ENCODE results near the gene FNDC11.
"Not testable (repeated sequence)": the region's sequence is repeated elsewhere in the genome, so short reads cannot be mapped to it uniquely, and the experiment has no call there.

Gene FNDC11

DNA sequence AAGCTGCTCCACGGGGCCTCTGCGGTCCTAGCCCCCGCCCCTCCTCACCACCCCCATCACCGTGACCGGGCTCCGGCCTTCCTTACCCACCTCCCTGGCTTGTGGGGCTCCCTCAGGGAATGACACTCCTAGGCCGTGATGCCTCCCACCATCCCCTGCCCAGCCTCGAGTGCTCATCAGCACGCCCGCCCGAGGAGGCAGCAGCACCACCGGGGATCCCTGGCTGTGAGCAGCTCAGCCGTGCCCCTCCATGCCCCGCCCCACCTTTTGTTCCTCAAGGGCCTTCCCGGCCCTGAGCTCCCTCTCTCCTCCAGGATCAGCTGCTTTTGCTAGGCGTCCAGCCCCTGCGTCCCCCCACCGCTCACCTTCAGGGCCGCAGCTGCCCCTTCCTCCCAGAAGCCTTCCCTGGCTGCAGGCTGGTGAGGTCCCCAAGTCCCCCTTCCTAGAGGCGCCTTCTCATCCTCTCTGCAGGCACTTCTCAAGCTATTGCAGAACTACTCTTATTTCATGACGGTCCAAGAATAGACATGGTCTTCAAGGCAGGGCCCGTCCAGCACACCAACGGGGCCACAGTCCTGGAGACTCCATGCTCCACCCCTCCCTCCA, 3.0 kb downstream of the FNDC11 start:
- no peak for TF ChIP-seq JUND (IDR thresholded peaks at IDR 0.05; ENCODE audit: low read depth)
- in situ Hi-C loops (cut with HindIII; ENCODE audit: low pct_unique_long_range_greater_than_20kb, low sequenced_read_pairs): no loop called here
- no peak for DNase-seq (ENCODE audit: low read depth in 1 of 2, low spot score in 1 of 2)

DNA sequence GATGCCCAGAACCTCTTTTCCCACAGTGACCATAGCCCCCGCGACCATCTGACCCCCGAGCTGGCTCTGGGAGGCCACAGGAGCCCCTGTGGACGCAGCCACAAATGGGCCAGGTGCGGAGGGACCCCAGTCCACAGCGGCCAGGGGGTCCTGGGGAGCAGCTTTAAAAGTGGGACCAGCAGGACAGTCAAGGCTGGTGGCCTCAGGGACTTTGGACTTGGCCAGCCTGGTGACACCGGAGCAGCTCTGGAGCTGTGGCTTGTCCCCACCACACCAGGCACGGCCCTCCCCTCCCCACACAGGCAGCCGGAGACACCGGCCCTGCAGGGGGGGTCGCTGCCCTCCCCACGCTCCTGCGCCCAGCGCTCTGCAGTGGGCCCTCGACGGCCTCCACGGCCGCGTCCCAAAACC, 3.5 kb downstream of the FNDC11 start:
- in situ Hi-C loops (cut with HindIII; ENCODE audit: low pct_unique_long_range_greater_than_20kb, low sequenced_read_pairs): no loop called here
- no peak for TF ChIP-seq JUND (IDR thresholded peaks at IDR 0.05; ENCODE audit: low read depth)
- DNase-seq (ENCODE audit: low read depth in 1 of 2, low spot score in 1 of 2): no peak

DNA sequence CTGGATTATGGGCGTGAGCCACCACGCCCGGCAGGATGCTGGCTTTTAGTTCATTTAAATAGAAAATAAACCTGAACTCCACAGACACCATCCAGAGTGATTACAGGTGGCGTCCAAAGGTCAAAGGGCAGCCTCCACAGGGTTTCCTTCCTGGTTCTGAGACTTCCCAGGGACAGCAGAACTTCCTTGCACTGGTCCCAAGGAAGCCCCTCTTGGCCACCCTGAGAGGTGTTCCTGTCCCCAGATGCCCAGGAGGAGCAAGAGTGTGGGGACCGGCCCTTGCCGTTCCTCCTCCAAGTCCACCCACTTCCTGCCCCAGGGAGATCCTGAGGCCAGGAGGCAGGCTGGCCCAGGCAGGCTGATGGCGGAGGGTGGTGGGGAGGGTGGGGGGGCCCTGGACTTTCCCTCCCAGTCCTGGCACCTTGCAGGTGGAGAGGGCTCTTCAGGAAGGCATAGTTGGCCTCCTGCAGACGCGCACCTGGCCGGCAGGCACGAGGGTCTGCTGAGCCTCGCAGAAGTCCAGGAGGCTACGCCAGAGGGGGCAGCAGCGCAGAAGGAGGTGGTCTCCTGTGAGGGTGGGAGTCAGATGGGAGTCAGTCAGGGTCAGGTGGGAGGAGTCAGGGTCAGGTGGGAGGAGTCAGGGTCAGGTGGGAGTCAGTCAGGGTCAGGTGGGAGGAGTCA, 5.0 kb downstream of the FNDC11 start:
- TF ChIP-seq JUND (IDR thresholded peaks at IDR 0.05; ENCODE audit: low read depth): no peak
- in situ Hi-C loops (cut with HindIII; ENCODE audit: low pct_unique_long_range_greater_than_20kb, low sequenced_read_pairs): no loop called here
- no peak for DNase-seq (ENCODE audit: low read depth in 1 of 2, low spot score in 1 of 2)

DNA sequence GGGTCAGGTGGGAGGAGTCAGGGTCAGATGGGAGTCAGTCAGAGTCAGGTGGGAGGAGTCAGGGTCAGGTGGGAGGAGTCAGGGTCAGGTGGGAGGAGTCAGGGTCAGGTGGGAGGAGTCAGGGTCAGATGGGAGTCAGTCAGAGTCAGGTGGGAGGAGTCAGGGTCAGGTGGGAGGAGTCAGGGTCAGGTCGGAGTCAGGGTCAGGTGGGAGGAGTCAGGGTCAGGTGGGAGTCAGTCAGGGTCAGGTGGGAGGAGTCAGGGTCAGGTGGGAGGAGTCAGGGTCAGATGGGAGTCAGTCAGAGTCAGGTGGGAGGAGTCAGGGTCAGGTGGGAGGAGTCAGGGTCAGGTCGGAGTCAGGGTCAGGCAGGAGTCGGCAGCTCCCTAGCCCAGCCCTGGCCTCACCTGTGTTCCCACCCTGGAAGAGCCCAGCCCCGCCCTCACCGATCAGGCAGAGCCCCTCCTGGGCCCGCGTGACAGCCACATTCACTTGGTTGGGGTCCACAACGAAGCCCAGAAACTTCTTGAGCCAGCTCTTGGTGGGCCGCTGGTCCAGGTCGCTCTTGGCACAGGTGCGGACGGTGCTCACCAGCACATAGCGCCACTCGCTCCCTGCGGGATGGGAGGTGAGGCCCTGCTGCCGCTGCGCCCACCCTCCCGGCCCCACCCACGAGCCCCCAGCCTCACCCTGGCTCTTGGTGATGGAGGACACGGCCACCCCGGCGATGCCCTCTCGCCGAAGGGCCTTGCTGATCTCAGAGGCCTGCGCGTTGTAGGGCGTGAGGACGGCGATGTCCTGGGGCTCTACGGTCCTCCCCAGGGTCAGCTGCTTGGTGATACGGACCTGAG, 5.8 kb downstream of the FNDC11 start:
- in situ Hi-C loops (cut with HindIII; ENCODE audit: low pct_unique_long_range_greater_than_20kb, low sequenced_read_pairs); DNase-seq (ENCODE audit: low read depth in 1 of 2, low spot score in 1 of 2): not testable (repeated sequence)

DNA sequence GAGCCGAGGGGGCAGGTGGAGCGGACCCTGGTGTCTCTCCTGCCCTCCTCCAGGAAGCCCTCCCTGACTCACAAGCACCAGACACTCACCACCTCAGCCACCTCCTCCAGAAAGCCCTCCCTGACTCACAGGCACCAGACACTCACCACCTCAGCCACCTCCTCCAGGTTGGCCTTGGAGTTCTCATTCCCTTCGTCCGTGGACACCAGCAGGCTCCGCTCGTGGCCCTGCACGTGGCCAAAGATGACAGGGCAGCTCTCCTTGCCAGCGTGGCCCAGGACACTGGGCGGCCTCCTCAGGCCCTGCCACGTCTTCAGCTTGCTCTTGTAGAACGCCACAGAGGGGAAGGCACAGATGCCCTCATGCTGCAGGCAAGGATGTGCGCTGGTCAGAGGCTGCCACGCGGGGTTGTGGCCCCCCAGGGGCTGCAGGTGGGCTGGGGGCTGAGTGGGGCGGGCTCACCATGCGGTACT, 6.4 kb downstream of the FNDC11 start:
- in situ Hi-C loops (cut with HindIII; ENCODE audit: low pct_unique_long_range_greater_than_20kb, low sequenced_read_pairs): no loop called here
- no peak for TF ChIP-seq JUND (IDR thresholded peaks at IDR 0.05; ENCODE audit: low read depth)
- DNase-seq (ENCODE audit: low read depth in 1 of 2, low spot score in 1 of 2): no peak

DNA sequence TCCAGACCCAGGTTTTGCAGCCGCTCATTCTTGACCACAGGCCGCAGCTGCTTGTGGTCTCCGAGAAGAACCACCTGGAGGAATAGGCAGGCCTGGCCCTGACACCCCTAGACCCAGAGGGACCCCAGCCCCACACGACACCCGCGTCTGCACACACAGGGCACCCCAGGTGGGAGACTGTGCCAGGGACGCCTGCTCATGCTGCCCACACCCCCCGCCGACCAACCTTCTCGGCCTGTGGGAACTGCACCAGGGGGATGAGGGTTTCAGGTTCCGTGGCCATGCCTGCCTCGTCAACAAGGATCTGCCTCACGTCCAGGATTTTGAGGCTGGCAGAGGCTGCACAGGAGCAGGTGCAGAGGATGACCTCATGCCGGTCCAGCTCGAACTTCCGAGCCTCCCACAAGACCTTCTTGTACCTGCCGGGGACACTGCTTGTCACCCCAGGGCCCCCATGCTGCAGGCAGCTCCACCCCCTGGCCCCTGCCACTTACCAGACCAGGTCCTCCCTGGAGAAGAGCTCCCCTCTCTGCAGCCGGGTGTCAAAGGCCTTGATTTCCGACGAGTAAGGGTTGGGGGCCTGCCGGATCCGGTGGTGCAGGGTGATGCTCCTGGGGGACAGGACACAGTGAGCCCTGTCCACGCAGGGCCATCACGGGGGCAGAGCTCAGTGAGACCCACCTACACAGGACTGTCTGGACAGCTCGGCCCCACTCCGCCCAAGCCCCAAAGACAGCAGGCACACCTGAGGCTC, 7.1 kb downstream of the FNDC11 start:
- in situ Hi-C loops (cut with HindIII; ENCODE audit: low pct_unique_long_range_greater_than_20kb, low sequenced_read_pairs): no loop called here
- TF ChIP-seq JUND (IDR thresholded peaks at IDR 0.05; ENCODE audit: low read depth): no peak
- DNase-seq (ENCODE audit: low read depth in 1 of 2, low spot score in 1 of 2): no peak

DNA sequence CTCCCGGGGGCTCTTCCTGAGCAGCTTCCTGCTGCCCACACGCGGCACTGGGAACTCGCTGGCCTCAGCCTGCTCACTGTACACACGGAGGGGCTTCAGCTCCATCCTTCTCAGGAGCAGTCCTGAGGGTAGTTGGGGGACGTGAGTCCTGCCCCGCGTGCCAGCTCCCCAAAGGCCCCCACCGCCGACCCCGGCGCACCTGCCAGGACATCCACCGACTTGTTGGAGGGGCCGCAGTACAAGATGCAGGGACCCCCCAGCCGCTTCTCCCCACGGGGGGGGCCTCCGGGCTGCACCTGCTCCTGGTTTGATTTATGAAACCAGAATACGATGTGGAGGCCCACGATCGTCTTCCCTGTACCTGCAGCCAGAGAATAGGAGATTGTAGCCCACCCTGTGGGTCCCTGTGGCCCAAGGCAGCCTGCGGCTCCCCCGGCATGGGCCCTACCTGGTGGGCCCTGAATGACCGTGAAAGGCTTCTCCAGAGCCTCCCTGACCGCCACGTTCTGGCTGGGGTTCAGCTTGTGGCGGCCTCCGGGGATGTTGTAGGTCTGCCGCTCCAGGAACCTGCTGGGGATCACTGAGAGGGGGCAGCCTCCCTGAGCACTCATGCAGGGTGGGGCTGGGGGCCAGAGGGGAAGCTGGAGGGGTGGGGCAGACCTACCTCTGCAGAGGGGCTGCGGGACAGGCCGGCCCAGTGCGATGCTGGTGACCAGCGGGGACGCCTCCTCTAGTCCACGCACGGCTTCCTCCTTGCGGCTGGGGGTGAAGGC, 7.9 kb downstream of the FNDC11 start:
- DNase-seq (ENCODE audit: low read depth in 1 of 2, low spot score in 1 of 2): no peak
- in situ Hi-C loops (cut with HindIII; ENCODE audit: low pct_unique_long_range_greater_than_20kb, low sequenced_read_pairs): no loop called here
- TF ChIP-seq JUND (IDR thresholded peaks at IDR 0.05; ENCODE audit: low read depth): no peak

DNA sequence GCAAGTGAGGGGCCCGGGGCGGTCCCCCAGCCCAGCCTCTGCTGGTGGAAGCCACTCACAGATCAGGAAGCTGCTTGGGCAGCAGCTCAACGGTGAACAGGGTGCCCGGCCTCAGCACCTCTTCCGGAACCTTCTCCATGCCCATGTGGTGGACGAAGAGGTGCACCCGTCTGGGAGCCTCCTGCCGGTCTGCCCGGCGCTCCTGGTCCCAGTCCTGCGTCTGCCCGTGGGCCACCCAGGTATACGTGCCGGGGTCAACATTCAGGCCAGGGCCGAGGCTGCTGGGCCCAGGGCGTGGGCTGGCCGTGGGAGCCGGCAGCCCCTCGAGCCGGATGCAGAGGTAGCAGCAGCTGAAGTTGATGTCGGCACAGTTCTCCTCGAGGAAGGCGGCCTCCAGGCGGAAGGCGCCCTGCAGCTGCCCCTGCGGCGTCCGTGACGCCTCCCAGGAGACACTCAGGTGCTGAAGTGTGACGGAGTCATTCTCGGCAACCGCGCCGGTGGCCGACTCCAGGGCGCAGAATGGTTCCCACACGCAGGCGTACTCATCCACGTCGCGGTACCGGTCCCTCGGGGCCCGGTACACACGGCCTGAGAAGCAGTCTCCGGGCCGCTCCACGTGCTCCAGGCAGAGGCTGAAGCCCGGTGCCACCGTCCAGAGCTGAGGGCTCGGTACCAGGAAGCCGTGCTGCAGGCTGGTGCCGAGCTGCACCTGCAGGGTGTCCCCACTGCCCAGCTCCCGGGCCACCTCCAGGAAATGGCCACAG, 8.7 kb downstream of the FNDC11 start:
- in situ Hi-C loops (cut with HindIII; ENCODE audit: low pct_unique_long_range_greater_than_20kb, low sequenced_read_pairs): no loop called here
- DNase-seq (ENCODE audit: low read depth in 1 of 2, low spot score in 1 of 2): no peak
- no peak for TF ChIP-seq JUND (IDR thresholded peaks at IDR 0.05; ENCODE audit: low read depth)

DNA sequence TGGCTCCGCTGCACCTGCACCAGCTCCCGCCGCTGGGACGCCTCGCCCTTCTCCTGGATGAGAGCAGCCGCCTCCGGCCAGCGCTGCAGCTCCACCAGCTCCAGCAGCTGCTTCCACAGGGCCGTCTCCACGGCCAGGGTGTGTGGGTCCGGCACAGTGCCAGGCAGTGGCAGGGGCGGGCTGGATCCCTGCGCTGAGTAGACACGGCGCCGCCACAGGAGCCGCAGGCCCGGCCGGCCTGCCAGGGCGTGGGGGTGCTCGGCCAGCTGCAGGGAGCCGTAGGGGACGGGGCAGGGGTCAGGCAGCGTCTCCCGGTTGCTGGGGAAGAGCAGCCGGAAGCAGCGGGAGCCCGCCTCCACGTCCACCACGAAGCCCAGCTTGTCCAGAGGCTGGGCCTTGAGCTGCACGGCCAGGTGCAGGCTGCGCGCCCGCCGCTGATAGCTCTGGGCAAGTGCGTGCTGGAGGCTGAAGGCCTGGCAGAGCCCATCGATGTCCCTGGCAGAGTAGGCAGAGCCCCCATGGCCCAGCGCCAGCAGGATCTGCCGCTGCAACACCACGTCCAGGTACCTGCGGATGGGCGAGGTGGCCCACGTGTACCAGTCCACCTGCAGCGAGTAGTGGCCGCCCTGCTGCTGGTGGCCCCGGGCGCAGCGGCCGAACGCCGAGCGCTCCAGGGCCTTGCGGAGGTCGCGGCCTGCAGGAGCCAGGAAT, 9.4 kb downstream of the FNDC11 start:
- no peak for TF ChIP-seq JUND (IDR thresholded peaks at IDR 0.05; ENCODE audit: low read depth)
- DNase-seq (ENCODE audit: low read depth in 1 of 2, low spot score in 1 of 2): no peak
- in situ Hi-C loops (cut with HindIII; ENCODE audit: low pct_unique_long_range_greater_than_20kb, low sequenced_read_pairs): no loop called here

DNA sequence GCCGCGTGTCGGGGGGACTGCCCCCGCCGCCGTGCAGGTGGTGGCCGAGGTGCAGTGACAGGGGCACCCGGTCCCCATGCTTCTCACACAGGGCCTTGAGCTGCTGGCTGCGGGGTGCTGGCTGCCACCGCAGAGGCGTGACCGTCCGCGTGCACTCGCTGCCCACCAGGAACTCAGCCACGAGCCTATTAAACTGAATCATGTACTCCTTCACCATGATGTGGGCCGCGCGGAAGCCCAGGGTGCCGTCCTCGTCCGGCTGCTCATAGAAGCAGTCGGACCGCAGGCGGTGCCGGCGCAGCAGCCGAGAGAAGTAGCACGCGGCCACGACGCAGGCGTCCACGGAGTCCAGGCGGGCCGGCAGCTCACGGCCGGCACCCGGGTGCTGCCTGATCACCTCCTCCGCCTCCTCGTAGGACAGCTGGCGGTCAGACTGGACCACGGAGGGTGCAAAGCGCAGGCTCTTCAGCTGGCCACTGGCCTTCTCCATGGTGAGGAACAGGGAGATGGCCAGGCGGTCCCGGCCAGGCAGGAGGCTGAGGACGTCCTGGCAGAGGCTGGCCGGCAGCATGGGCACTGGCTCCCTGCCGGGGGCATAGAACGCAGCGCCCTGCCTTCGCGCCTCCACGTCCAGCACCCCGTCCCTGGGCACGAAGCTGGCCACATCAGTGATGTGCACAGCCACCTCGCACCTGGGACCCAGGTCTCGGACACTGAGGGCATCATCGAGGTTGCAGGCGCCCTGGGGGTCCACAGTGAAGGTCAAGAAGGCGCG, 10.3 kb downstream of the FNDC11 start:
- in situ Hi-C loops (cut with HindIII; ENCODE audit: low pct_unique_long_range_greater_than_20kb, low sequenced_read_pairs): no loop called here
- no peak for TF ChIP-seq JUND (IDR thresholded peaks at IDR 0.05; ENCODE audit: low read depth)
- no peak for DNase-seq (ENCODE audit: low read depth in 1 of 2, low spot score in 1 of 2)
